Spinal cord (tissue), 10 donors: Measurements from ENCODE around the gene XPR1. TPM values are rescaled to one million over a fixed set of nuclear protein-coding genes. Genes with fewer than 3 reads are reported as not detected.
"Not testable (repeated sequence)": the region's sequence is repeated elsewhere in the genome, so short reads cannot be mapped to it uniquely, and the experiment has no call there.

ENCODE experiments used
- DNase-seq, 6 donors: peaks; one replicate each; pipeline versions ENCODE4 v3.0.0 to v3.0.0-alpha.2; 2013 to 2015; ENCODE audit warnings: low spot score in 6 of 6, low read depth in 4 of 6
- H3K27ac ChIP-seq: one replicate; pipeline ENCODE4 v1.5.1; 2013; ENCODE audit warnings: low read depth, low read length, control low read depth
- H3K27me3 ChIP-seq: one replicate; pipeline ENCODE4 v1.6.1; 2013; ENCODE audit warnings: low read length; ENCODE audit not compliant: control insufficient read depth, insufficient read depth
- H3K36me3 ChIP-seq: one replicate; pipeline ENCODE4 v1.6.1; 2013; ENCODE audit warnings: low read length; ENCODE audit not compliant: control insufficient read depth, insufficient read depth
- H3K4me1 ChIP-seq: one replicate; pipeline ENCODE4 v1.6.1; 2013; ENCODE audit warnings: low read length; ENCODE audit not compliant: control insufficient read depth, insufficient read depth
- H3K4me3 ChIP-seq: one replicate; pipeline ENCODE4 v1.5.1; 2013; ENCODE audit warnings: low read depth, low read length, control low read depth
- H3K9me3 ChIP-seq: one replicate; pipeline ENCODE4 v1.6.1; 2013; ENCODE audit warnings: low read length; ENCODE audit not compliant: control insufficient read depth, insufficient read depth
- WGBS: methylation state at CpG from one replicate; pipeline ENCODE4 v1.1.5; 2013; ENCODE audit warnings: missing lambda C conversion rate; ENCODE audit not compliant: insufficient coverage; 5-methylcytosine and 5-hydroxymethylcytosine counted together
- polyA plus RNA-seq, 2 donors: library from polyadenylated mRNA; unstranded; fragments of 120-200 nt; gene quantifications; one replicate each; pipeline ENCODE4 v1.2.1, GENCODE V29; 2013; ENCODE audit not compliant: insufficient read length in 2 of 2
- total RNA-seq, 2 donors: library from RNA; depleted of rRNA in 1 of 2; stranded (reverse); fragments of 120-200 nt in 1 of 2; fragments of >200 nt in 1 of 2; gene quantifications; one replicate each; pipeline versions ENCODE4 v1.2.3 to v1.2.4, GENCODE V29; 2013 to 2014
- donor health status: healthy.

The XPR1 gene
- total and polyA plus RNA-seq, 4 donors, result 38.0 to 110 (median 69.8) TPM

DNA sequence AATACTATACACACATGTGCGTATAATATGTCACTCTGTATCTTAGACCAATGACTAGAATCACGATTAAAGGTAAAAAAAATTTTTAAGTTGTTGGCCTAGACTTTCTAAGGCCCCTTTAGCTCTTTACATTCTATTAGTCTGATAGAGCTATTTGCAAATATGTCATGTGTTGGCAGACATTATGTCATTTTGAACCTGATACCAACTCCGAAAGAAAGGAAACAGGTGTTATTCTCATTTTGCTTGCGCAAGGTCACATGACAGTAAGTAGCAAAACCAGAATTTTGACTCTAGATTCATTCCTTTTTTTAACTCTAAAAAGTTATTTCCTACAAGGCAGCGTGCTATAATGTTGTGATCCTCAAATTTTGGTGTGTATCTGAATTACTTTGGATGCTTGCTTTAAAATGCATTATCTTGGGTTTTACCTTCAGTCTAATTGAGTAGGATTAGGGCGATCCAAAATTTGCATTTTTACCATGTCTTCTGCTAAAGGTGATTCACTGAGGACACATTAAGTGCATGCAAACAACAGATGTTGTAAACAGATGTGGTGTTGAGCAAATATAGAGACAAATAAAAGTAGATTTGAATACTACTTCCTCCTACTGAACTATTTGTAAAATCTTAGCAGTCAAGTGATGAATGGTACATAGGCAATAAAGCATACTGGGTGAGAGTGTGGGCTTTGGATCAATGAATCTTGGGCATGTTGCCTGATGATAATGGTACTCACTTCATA is 217.4 kb downstream of the XPR1 start:
- Histone ChIP-seq H3K9me3 (no peaks in the 10 kb centered on the region), H3K36me3 (no peaks in the 10 kb centered on the region), H3K4me1 (no peaks in the 10 kb centered on the region), H3K27ac (no peak overlapping the region), H3K4me3 (no peak overlapping the region), H3K27me3 (no peaks in the 10 kb centered on the region)
- peak in 1 of 6 donors; percentile 31 for DNase-seq
- WGBS, result 100% methylated on average over 2 of the region's 6 CpGs

- no peak for DNase-seq
- H3K4me3 ChIP-seq, result no peak overlapping the region
- no peaks in the 10 kb centered on the region for H3K4me1 ChIP-seq
- H3K27ac ChIP-seq, result no peak overlapping the region
- WGBS, result 100% methylated on average over 2 of the region's 8 CpGs
- H3K27me3 ChIP-seq, result no peaks in the 10 kb centered on the region
- H3K9me3 ChIP-seq, result no peaks in the 10 kb centered on the region
- no peaks in the 10 kb centered on the region for H3K36me3 ChIP-seq
Measured at GRCh38 chr1:180851995-180852887, 220.4 kb downstream of the XPR1 start.

DNA sequence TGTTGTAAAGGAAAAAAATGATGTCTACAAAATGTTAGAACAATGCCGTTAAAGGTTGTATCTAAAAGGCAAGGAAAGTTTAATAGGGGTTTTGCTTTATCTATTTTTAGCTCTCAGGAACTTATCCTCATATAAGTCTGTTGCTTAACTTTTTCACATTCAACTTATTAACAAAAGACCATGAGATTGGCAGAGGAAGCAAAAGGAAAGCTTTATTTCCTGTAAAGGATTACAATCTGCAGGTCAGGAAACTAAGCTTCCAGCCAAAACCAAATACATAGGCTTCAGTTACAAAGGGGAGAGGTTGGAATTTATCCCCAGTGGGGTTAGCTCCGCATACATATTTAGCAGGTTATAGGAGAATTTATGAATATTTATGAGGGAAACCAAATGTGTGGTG is 222.2 kb downstream of the XPR1 start:
- no peak overlapping the region for H3K4me3 ChIP-seq
- no peaks in the 10 kb centered on the region for H3K27me3 ChIP-seq
- H3K9me3 ChIP-seq, result no peaks in the 10 kb centered on the region
- H3K36me3 ChIP-seq, result no peaks in the 10 kb centered on the region
- no CpG with 5 or more reads among the region's 2 CpGs for WGBS
- no peak for DNase-seq
- no peak overlapping the region for H3K27ac ChIP-seq
- H3K4me1 ChIP-seq, result no peaks in the 10 kb centered on the region

DNA sequence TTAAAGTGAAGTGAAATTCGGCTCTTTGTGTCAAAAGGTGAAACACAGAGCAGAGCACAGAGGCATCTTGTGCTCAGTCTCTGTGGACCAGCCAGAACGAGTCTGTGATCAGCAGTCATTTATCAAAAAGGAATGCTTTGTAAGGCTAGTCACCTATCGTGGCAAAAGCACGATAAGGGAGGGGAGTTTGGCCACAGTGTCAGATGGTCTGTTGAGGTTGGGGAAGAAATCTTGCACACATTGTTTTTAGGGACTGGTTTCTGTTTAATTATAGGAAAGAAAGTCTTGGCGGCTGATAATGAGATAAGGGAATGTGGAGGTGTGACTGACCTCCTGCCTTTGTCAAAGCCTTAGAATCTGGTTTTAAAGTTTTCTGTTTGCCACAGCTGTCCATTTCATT is 222.6 kb downstream of the XPR1 start:
- Histone ChIP-seq H3K36me3 (no peaks in the 10 kb centered on the region), H3K4me1 (no peaks in the 10 kb centered on the region), H3K4me3 (no peak overlapping the region), H3K9me3 (no peaks in the 10 kb centered on the region), H3K27me3 (no peaks in the 10 kb centered on the region), H3K27ac (no peak overlapping the region)
- 36% methylated on average over 5 of the region's 5 CpGs for WGBS
- peak in 1 of 6 donors; percentile 33 for DNase-seq

- H3K27me3 ChIP-seq, H3K36me3 ChIP-seq, H3K9me3 ChIP-seq, H3K27ac ChIP-seq, DNase-seq, H3K4me1 ChIP-seq, H3K4me3 ChIP-seq: not testable (repeated sequence)
- 85% methylated on average over 3 of the region's 7 CpGs for WGBS
Measured at GRCh38 chr1:180857947-180858725, 226.3 kb downstream of the XPR1 start.

GRCh38 chr1:180859306-180859705 is 227.5 kb downstream of the XPR1 start:
- Histone ChIP-seq H3K27me3 (no peaks in the 10 kb centered on the region), H3K4me3 (no peak overlapping the region), H3K27ac (no peak overlapping the region), H3K4me1 (no peaks in the 10 kb centered on the region), H3K36me3 (no peaks in the 10 kb centered on the region), H3K9me3 (no peaks in the 10 kb centered on the region)
- peak in 1 of 6 donors; percentile 71 for DNase-seq
- WGBS, result 86% methylated on average over 1 of the region's 1 CpG

GRCh38 chr1:180860535-180860934 is 228.7 kb downstream of the XPR1 start:
- no peak overlapping the region for H3K27ac ChIP-seq
- no peaks in the 10 kb centered on the region for H3K9me3 ChIP-seq
- WGBS, result 100% methylated on average over 1 of the region's 2 CpGs
- H3K27me3 ChIP-seq, result no peaks in the 10 kb centered on the region
- H3K4me1 ChIP-seq, result no peaks in the 10 kb centered on the region
- peaks cover 2% of the 10 kb centered on the region for H3K36me3 ChIP-seq
- H3K4me3 ChIP-seq, result no peak overlapping the region
- DNase-seq, result no peak

- no peak overlapping the region for H3K27ac ChIP-seq
- WGBS, result 92% methylated on average over 1 of the region's 1 CpG
- no peak overlapping the region for H3K4me3 ChIP-seq
- no peaks in the 10 kb centered on the region for H3K4me1 ChIP-seq
- no peaks in the 10 kb centered on the region for H3K27me3 ChIP-seq
- no peak for DNase-seq
- peaks cover 2% of the 10 kb centered on the region for H3K36me3 ChIP-seq
- no peaks in the 10 kb centered on the region for H3K9me3 ChIP-seq
Measured at GRCh38 chr1:180862305-180862704, 230.5 kb downstream of the XPR1 start.

- Histone ChIP-seq H3K36me3 (peaks cover 2% of the 10 kb centered on the region), H3K4me3 (no peak overlapping the region), H3K4me1 (no peaks in the 10 kb centered on the region), H3K9me3 (no peaks in the 10 kb centered on the region), H3K27ac (no peak overlapping the region), H3K27me3 (no peaks in the 10 kb centered on the region)
- WGBS, result no CpG with 5 or more reads among the region's 6 CpGs
- DNase-seq, result peak in 4 of 6 donors; percentile 71 to 94 (median 84)
Measured at GRCh38 chr1:180863158-180863775, 231.4 kb downstream of the XPR1 start.
